ENCODE results near the gene SF1.
A peak's percentile ranks its signal among the peaks of the same experiment; 100 is the strongest.

SF1 gene

GRCh38 chr11:64757549-64758329 is 20.6 kb downstream of the SF1 start:
- H3K36me3 ChIP-seq = peaks cover 2% of the 10 kb centered on the region; the same call in 1 of the 2 replicates
- no peaks in the 10 kb centered on the region for H3K9me3 ChIP-seq (ENCODE audit: severe bottlenecking)
- H3K4me3 ChIP-seq (ENCODE audit: low read depth, low read length) = no peak overlapping the region
- H3K27ac ChIP-seq = no peak overlapping the region
- peak; percentile 6 for DNase-seq
- H3K27me3 ChIP-seq (ENCODE audit: insufficient read depth, low read depth, severe bottlenecking) = no peaks in the 10 kb centered on the region
- TF ChIP-seq, protein P1, sequence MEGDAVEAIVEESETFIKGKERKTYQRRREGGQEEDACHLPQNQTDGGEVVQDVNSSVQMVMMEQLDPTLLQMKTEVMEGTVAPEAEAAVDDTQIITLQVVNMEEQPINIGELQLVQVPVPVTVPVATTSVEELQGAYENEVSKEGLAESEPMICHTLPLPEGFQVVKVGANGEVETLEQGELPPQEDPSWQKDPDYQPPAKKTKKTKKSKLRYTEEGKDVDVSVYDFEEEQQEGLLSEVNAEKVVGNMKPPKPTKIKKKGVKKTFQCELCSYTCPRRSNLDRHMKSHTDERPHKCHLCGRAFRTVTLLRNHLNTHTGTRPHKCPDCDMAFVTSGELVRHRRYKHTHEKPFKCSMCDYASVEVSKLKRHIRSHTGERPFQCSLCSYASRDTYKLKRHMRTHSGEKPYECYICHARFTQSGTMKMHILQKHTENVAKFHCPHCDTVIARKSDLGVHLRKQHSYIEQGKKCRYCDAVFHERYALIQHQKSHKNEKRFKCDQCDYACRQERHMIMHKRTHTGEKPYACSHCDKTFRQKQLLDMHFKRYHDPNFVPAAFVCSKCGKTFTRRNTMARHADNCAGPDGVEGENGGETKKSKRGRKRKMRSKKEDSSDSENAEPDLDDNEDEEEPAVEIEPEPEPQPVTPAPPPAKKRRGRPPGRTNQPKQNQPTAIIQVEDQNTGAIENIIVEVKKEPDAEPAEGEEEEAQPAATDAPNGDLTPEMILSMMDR (IDR thresholded peaks at IDR 0.05; ENCODE audit: low read depth, low read length) = no peak

DNA sequence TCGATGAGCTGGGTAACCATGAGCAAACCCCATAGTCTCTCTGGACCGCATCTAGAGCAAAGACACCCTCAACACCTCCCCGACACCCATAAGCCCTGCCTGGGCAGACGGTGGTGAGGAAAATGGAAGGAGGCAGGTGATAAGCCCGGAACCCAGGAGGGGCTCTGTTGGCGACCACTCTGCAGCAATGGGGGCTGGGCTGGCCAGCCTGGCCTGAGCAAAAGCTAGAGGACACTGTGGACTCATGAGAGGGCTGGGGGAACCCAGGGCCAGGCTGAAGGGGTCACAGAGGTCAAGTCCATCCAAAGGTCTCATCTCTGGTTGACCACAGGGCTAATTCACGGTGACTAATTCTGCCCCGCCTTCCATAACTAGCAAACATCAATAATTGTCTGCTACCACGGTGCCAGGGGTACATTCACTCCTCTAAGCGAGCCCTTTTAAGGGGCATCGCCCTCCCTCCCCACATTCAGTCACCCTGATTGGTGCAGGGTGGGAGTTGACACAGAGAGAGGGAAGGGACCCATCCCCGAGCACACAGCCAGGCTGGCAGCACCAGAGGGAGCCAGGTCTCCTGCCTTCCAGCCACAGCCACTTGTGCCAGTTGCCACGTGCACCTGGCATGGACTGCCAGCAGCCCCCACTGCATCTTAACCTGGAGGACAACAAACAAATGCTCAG is 22.5 kb downstream of the SF1 start:
- H3K9me3 ChIP-seq (ENCODE audit: severe bottlenecking) = no peaks in the 10 kb centered on the region
- no peak for DNase-seq
- no peak overlapping the region for H3K4me3 ChIP-seq (ENCODE audit: low read depth, low read length)
- H3K27ac ChIP-seq = no peak overlapping the region
- H3K36me3 ChIP-seq = no peaks in the 10 kb centered on the region
- no peaks in the 10 kb centered on the region for H3K27me3 ChIP-seq (ENCODE audit: insufficient read depth, low read depth, severe bottlenecking)
- TF ChIP-seq, protein P1 (IDR thresholded peaks at IDR 0.05; ENCODE audit: low read depth, low read length) = no peak

DNA sequence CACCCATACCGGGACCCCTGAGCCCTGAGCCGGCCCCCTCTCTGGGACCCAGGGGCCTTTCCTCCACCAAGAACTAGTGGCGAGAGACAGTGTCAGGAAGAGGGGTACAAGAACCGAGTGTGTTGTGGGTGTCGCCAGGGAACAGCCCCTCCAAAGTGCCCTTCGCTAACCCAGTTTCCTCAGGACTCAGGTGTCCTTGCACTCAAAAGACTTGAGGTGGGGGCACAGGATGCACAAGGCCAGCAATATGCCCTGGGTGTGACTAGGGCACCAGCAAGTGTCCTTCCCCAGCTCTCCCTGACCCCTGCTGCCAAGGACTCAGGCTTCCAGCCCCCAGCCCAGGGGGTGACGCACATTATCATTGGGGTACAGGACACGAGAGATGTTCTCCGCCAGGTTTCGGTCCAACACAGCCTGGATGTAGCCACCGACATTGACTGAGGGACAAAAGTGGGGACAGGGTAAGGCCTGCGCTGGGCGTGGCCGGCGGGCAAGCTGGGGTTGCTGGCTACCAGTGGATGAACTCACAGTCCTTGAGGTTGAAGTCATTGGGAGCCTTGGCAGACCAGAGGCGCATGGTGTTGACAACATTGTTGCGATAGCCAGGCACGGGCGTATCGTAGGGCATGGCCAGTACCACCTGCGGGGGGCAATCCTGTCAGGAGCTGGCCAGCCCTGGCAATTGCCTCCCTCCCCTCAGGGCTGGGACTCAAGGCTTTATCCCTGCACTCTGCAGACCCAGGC is 23.3 kb downstream of the SF1 start:
- DNase-seq = no peak
- Histone ChIP-seq H3K27ac (no peak overlapping the region), H3K4me3 (ENCODE audit: low read depth, low read length) (no peak overlapping the region), H3K27me3 (ENCODE audit: insufficient read depth, low read depth, severe bottlenecking) (no peaks in the 10 kb centered on the region), H3K9me3 (ENCODE audit: severe bottlenecking) (no peaks in the 10 kb centered on the region), H3K36me3 (no peaks in the 10 kb centered on the region)
- TF ChIP-seq, protein P1 (IDR thresholded peaks at IDR 0.05; ENCODE audit: low read depth, low read length) = no peak

GRCh38 chr11:64754124-64754918 is 24.0 kb downstream of the SF1 start:
- no peak for DNase-seq
- TF ChIP-seq, protein P1 (IDR thresholded peaks at IDR 0.05; ENCODE audit: low read depth, low read length) = no peak
- no peak overlapping the region for H3K27ac ChIP-seq

GRCh38 chr11:64753380-64754123 is 24.8 kb downstream of the SF1 start:
- DNase-seq = no peak
- TF ChIP-seq, protein P1 (IDR thresholded peaks at IDR 0.05; ENCODE audit: low read depth, low read length) = no peak
- no peaks in the 10 kb centered on the region for H3K36me3 ChIP-seq
- no peaks in the 10 kb centered on the region for H3K27me3 ChIP-seq (ENCODE audit: insufficient read depth, low read depth, severe bottlenecking)
- no peak overlapping the region for H3K27ac ChIP-seq
- H3K4me3 ChIP-seq (ENCODE audit: low read depth, low read length) = no peak overlapping the region
- H3K9me3 ChIP-seq (ENCODE audit: severe bottlenecking) = no peaks in the 10 kb centered on the region

More at GRCh38 chr11:64754124-64754918, 24.0 kb downstream of the SF1 start:
- Histone ChIP-seq H3K27me3 (ENCODE audit: insufficient read depth, low read depth, severe bottlenecking) (no peaks in the 10 kb centered on the region), H3K4me3 (ENCODE audit: low read depth, low read length) (no peak overlapping the region), H3K9me3 (ENCODE audit: severe bottlenecking) (no peaks in the 10 kb centered on the region), H3K36me3 (no peaks in the 10 kb centered on the region)

Measured in WERI-Rb-1 (cell line).